NCI-H748 (cell line): ENCODE data around the gene CYB5R3.

Source experiments
- DNase-seq: peaks from one replicate; lab custom pipeline; 2025; ENCODE audit not compliant: unreplicated experiment; lab: John Stamatoyannopoulos, UW

CYB5R3 gene

GRCh38 chr22:42649246-42650099, at the start of gene CYB5R3:
Gene CYB5R3 (minus strand): TSS chr22:42649392. CDS start chr22:42649315, 77 bp downstream.
- DNase-seq = peak; percentile 90

GRCh38 chr22:42697542-42698013, 48.4 kb upstream of the CYB5R3 start:
- no peak for DNase-seq

- no peak for DNase-seq
These were observed 47.3 kb upstream of the CYB5R3 start for GRCh38 chr22:42696331-42696967.

GRCh38 chr22:42695294-42695693, 46.1 kb upstream of the CYB5R3 start:
- no peak for DNase-seq

- DNase-seq = no peak
These were observed 44.8 kb upstream of the CYB5R3 start for GRCh38 chr22:42693763-42694683.

GRCh38 chr22:42693055-42693762, 44.0 kb upstream of the CYB5R3 start:
- DNase-seq = no peak

- DNase-seq = no peak
These were observed 43.3 kb upstream of the CYB5R3 start for GRCh38 chr22:42692239-42693054.

GRCh38 chr22:42691440-42691839, 42.2 kb upstream of the CYB5R3 start:
- DNase-seq = no peak

- peak; percentile 39 for DNase-seq
These were observed 39.3 kb upstream of the CYB5R3 start for GRCh38 chr22:42688241-42689211.

- no peak for DNase-seq
These were observed 37.7 kb upstream of the CYB5R3 start for GRCh38 chr22:42686756-42687491.

- peak; percentile 31 for DNase-seq
These were observed 36.9 kb upstream of the CYB5R3 start for GRCh38 chr22:42685941-42686653.

- DNase-seq = no peak
These were observed 35.4 kb upstream of the CYB5R3 start for GRCh38 chr22:42684462-42685195.

- no peak for DNase-seq
These were observed 34.5 kb upstream of the CYB5R3 start for GRCh38 chr22:42683578-42684283.

- DNase-seq = no peak
These were observed 33.1 kb upstream of the CYB5R3 start for GRCh38 chr22:42682113-42682851.

- no peak for DNase-seq
These were observed 31.5 kb upstream of the CYB5R3 start for GRCh38 chr22:42680648-42681047.
